IPS DF 6.9 (cell line): ENCODE measurements around the gene SEC16A.

Source experiments
- DNase-seq: peaks from one replicate; pipeline ENCODE4 v3.0.0-alpha.2; 2013; ENCODE audit warnings: low read depth, low spot score
- H3K27ac ChIP-seq: one replicate; pipeline ENCODE4 v1.5.1; 2013; ENCODE audit warnings: low read length, control low read depth
- H3K27me3 ChIP-seq: 2 replicates; pipeline ENCODE4 v1.6.1; 2013; ENCODE audit warnings: mild to moderate bottlenecking, low read length; ENCODE audit not compliant: control insufficient read depth, insufficient read depth
- H3K36me3 ChIP-seq: 2 replicates; pipeline ENCODE4 v1.6.1; 2013; ENCODE audit warnings: low read length; ENCODE audit not compliant: control insufficient read depth, insufficient read depth
- H3K4me1 ChIP-seq: 2 replicates; pipeline ENCODE4 v1.6.1; 2013; ENCODE audit warnings: low read length; ENCODE audit not compliant: control insufficient read depth, insufficient read depth
- H3K4me3 ChIP-seq: 2 replicates; pipeline ENCODE4 v1.5.1; 2013; ENCODE audit warnings: mild to moderate bottlenecking, low read length
- H3K9me3 ChIP-seq: 2 replicates; pipeline ENCODE4 v1.6.1; 2013; ENCODE audit warnings: low read length, inconsistent platforms; ENCODE audit not compliant: control insufficient read depth, insufficient read depth
- WGBS: extraction: QIAGEN DNeasy Blood & Tissue Kit; methylation state at CpG from one replicate; pipeline ENCODE4 v1.1.7; 2013; ENCODE audit warnings: mixed read lengths, missing lambda C conversion rate; ENCODE audit not compliant: insufficient read length, insufficient coverage; 5-methylcytosine and 5-hydroxymethylcytosine counted together

The SEC16A gene

GRCh38 chr9:136517012-136517743, 34.3 kb upstream of the SEC16A start:
- no peaks in the 10 kb centered on the region for H3K9me3 ChIP-seq
- peaks cover 49% of the 10 kb centered on the region for H3K36me3 ChIP-seq
- H3K4me3 ChIP-seq: no peak overlapping the region
- no peak for DNase-seq
- H3K4me1 ChIP-seq: no peaks in the 10 kb centered on the region
- H3K27me3 ChIP-seq: no peaks in the 10 kb centered on the region
- no CpG with 5 or more reads among the region's 37 CpGs for WGBS
- no peak overlapping the region for H3K27ac ChIP-seq

DNA sequence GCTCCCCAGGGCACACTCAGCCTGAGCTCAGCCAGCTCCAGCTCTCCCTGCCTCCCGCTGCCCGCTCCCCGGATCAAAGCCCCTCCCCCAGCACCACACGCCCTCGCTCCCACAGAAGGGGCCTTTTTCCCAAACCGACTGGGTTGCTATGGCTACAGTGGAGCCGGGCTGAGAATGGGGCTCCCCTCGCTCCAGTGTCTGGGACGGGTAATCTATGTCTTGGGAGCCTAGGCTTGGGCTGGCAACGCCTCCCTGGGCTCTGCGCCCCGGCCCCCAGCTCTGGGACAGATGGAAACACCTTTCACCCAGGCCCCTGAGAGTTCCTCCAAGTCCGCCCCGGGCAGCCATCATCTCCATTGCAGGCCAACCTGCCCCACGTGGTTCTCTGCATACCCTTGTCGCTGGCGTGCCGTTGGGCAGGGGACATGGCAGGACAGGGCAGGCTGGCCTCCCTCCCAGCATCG, 33.4 kb upstream of the SEC16A start:
- H3K27me3 ChIP-seq: no peaks in the 10 kb centered on the region
- no peaks in the 10 kb centered on the region for H3K4me1 ChIP-seq
- no CpG with 5 or more reads among the region's 19 CpGs for WGBS
- no peak overlapping the region for H3K27ac ChIP-seq
- H3K9me3 ChIP-seq: no peaks in the 10 kb centered on the region
- peaks cover 58% of the 10 kb centered on the region for H3K36me3 ChIP-seq
- DNase-seq: no peak
- no peak overlapping the region for H3K4me3 ChIP-seq

- Histone ChIP-seq H3K27me3 (no peaks in the 10 kb centered on the region), H3K27ac (no peak overlapping the region), H3K4me1 (no peaks in the 10 kb centered on the region; the same call in 1 of the 2 replicates), H3K9me3 (no peaks in the 10 kb centered on the region), H3K36me3 (peaks cover 68% of the 10 kb centered on the region), H3K4me3 (no peak overlapping the region)
- WGBS: no CpG with 5 or more reads among the region's 28 CpGs
- DNase-seq: no peak
These were observed 32.4 kb upstream of the SEC16A start for GRCh38 chr9:136515276-136515675.

- Histone ChIP-seq H3K4me1 (no peaks in the 10 kb centered on the region; the same call in 1 of the 2 replicates), H3K27ac (no peak overlapping the region), H3K9me3 (no peaks in the 10 kb centered on the region), H3K36me3 (peaks cover 79% of the 10 kb centered on the region), H3K27me3 (no peaks in the 10 kb centered on the region), H3K4me3 (no peak overlapping the region)
- no peak for DNase-seq
- no CpG with 5 or more reads among the region's 29 CpGs for WGBS
These were observed 31.3 kb upstream of the SEC16A start for GRCh38 chr9:136514022-136514714.

DNA sequence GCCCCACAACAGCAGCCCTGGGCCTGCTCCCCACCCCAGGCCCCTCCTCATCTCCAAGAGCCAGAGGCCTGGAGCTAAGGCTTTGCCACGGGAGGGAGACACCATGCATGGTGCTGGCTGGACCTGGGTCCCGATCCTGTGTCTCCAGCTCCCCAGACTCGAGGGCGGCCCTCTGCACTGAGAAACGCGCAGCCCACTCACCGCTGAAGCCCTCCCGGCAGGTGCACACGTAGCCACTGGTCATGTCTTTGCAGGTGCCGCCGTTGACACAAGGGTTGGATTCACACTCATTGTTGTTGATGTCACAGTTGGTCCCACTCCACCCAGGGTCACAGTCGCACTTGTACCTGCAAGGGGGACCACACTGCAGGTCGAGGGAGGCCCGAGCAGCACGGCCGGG, 30.4 kb upstream of the SEC16A start:
- DNase-seq: no peak
- no peaks in the 10 kb centered on the region for H3K9me3 ChIP-seq
- H3K27ac ChIP-seq: no peak overlapping the region
- H3K4me1 ChIP-seq: no peaks in the 10 kb centered on the region; the same call in 1 of the 2 replicates
- H3K4me3 ChIP-seq: no peak overlapping the region
- H3K36me3 ChIP-seq: peaks cover 78% of the 10 kb centered on the region
- no CpG with 5 or more reads among the region's 16 CpGs for WGBS
- H3K27me3 ChIP-seq: no peaks in the 10 kb centered on the region

DNA sequence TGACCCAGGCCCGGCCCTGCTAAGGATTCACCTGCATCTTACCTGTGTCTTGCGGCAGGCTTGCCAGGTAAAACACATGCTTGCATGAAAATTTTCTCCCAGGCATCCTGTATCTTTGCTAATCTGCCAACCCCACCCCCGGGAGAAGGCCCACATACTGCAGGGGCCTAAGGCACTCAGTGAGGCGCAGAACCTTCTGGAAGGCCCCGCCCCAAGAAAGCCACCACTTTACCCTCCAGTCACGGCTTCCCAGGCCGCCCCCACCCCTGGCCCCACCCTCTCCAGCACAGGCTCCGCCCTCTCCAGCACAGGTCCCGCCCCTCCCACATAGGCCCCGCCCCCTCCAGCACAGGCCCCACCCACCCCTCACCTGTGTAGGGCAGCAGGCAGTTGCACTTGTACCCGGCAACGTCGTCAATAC, 29.8 kb upstream of the SEC16A start:
- H3K27ac ChIP-seq: no peak overlapping the region
- WGBS: no CpG with 5 or more reads among the region's 13 CpGs

GRCh38 chr9:136511670-136512592, 29.1 kb upstream of the SEC16A start:
- DNase-seq: no peak

More for the DNA sequence above, 29.8 kb upstream of the SEC16A start:
- Histone ChIP-seq H3K36me3 (peaks cover 78% of the 10 kb centered on the region), H3K9me3 (no peaks in the 10 kb centered on the region), H3K4me3 (no peak overlapping the region), H3K4me1 (no peaks in the 10 kb centered on the region; the same call in 1 of the 2 replicates), H3K27me3 (no peaks in the 10 kb centered on the region)
- DNase-seq: no peak

DNA sequence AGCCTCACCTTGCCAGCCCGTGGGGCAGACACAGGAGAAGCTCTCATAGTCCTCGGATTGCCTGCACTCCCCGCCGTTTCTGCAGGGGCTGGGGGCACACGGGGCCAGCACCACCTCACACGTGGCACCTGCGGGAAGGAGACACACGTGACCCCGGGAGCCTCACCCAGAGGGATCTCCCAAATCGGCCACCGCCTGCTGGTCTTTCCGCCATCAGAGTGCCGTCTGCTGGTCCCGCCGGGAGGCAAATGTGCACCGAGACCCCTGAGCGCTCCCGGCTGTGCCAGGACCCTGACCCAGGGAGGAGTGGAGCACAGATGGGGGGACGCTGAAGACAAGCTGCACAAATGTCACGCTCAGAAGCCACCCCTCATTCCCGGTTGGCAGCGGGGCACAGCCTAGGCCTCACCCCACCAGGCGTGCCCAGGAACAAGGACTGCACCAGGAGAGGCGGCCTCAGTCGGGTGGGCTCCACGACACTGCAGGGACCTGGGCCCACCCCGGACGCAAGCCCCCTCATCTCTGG, 28.4 kb upstream of the SEC16A start:
- no peaks in the 10 kb centered on the region for H3K9me3 ChIP-seq
- no peak overlapping the region for H3K27ac ChIP-seq
- no peak for DNase-seq
- no CpG with 5 or more reads among the region's 28 CpGs for WGBS
- no peak overlapping the region for H3K4me3 ChIP-seq
- no peaks in the 10 kb centered on the region for H3K27me3 ChIP-seq
- no peaks in the 10 kb centered on the region; the same call in 1 of the 2 replicates for H3K4me1 ChIP-seq
- H3K36me3 ChIP-seq: peaks cover 84% of the 10 kb centered on the region

More at GRCh38 chr9:136511670-136512592, 29.1 kb upstream of the SEC16A start:
- H3K36me3 ChIP-seq: peaks cover 78% of the 10 kb centered on the region
- H3K4me1 ChIP-seq: no peaks in the 10 kb centered on the region; the same call in 1 of the 2 replicates
- H3K27ac ChIP-seq: no peak overlapping the region
- H3K9me3 ChIP-seq: no peaks in the 10 kb centered on the region
- H3K4me3 ChIP-seq: no peak overlapping the region
- no CpG with 5 or more reads among the region's 46 CpGs for WGBS
- H3K27me3 ChIP-seq: no peaks in the 10 kb centered on the region

GRCh38 chr9:136510561-136510960, 27.7 kb upstream of the SEC16A start:
- no peaks in the 10 kb centered on the region; the same call in 1 of the 2 replicates for H3K4me1 ChIP-seq
- peaks cover 84% of the 10 kb centered on the region for H3K36me3 ChIP-seq
- no peaks in the 10 kb centered on the region for H3K27me3 ChIP-seq
- no peak for DNase-seq
- no peaks in the 10 kb centered on the region for H3K9me3 ChIP-seq
- no CpG with 5 or more reads among the region's 26 CpGs for WGBS
- H3K4me3 ChIP-seq: no peak overlapping the region
- no peak overlapping the region for H3K27ac ChIP-seq

GRCh38 chr9:136509549-136509948, 26.7 kb upstream of the SEC16A start:
- no CpG with 5 or more reads among the region's 27 CpGs for WGBS
- DNase-seq: no peak

More at GRCh38 chr9:136509549-136509948, 26.7 kb upstream of the SEC16A start:
- Histone ChIP-seq H3K27ac (no peak overlapping the region), H3K4me1 (no peaks in the 10 kb centered on the region; the same call in 1 of the 2 replicates), H3K4me3 (no peak overlapping the region), H3K27me3 (no peaks in the 10 kb centered on the region), H3K9me3 (no peaks in the 10 kb centered on the region), H3K36me3 (peaks cover 84% of the 10 kb centered on the region)
